Measurements from ENCODE around the gene LARP4B.

DNA sequence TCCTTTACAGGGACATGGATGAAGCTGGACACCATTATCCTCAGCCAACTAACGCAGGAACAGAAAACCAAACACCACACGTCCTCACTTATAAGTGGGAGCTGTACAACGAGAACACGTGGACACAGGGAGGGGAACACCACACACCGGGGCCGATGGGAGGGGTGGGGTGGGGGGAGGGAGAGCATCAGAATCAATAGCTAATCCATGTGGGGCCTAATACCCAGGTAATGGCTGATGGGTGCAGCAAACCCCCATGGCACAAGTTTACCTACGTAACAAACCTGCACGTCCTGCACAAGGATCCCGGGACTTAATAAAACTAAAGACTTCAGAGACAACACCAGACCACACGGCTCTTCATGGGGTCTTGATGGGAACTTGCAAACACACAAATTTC is 159.9 kb downstream of the LARP4B start:
- TF ChIP-seq, protein P1, sequence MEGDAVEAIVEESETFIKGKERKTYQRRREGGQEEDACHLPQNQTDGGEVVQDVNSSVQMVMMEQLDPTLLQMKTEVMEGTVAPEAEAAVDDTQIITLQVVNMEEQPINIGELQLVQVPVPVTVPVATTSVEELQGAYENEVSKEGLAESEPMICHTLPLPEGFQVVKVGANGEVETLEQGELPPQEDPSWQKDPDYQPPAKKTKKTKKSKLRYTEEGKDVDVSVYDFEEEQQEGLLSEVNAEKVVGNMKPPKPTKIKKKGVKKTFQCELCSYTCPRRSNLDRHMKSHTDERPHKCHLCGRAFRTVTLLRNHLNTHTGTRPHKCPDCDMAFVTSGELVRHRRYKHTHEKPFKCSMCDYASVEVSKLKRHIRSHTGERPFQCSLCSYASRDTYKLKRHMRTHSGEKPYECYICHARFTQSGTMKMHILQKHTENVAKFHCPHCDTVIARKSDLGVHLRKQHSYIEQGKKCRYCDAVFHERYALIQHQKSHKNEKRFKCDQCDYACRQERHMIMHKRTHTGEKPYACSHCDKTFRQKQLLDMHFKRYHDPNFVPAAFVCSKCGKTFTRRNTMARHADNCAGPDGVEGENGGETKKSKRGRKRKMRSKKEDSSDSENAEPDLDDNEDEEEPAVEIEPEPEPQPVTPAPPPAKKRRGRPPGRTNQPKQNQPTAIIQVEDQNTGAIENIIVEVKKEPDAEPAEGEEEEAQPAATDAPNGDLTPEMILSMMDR (IDR thresholded peaks at IDR 0.05) = no peak
- TF ChIP-seq POLR2AphosphoS5 (IDR thresholded peaks at IDR 0.05; ENCODE audit: insufficient read depth in 1 of 2, low read depth in 1 of 2) = no peak
- TF ChIP-seq POLR2A (IDR thresholded peaks at IDR 0.05) = no peak

All from vagina (tissue), 2 donors.